Activated naive CD8-positive, alpha-beta T cell treated with anti-CD3 and anti-CD28 coated beads, Interleukin-2, amount 10 ng/mL, durations not matched to agents 7 days and 5 days (primary cell): ENCODE measurements around the gene SBNO2. TPM values are rescaled to one million over a fixed set of nuclear protein-coding genes. Genes with fewer than 3 reads are reported as not detected.
A peak's percentile ranks its signal among the peaks of the same experiment; 100 is the strongest.

Source experiments
- ATAC-seq: fragments of 150-1000 bp; cut with Tn5 transposase; one replicate; pipeline ENCODE4 v1.10.0; 2021; ENCODE audit warnings: low read depth, moderate library complexity
- POLR2A ChIA-PET: fragments of 350-600 bp; sonication (Branson Sonifier 250); formaldehyde crosslinking; loops from one replicate; lab custom pipeline; 2021; ENCODE audit warnings: antibody characterized with exemption; lab: Charles Lee
- DNase-seq: peaks from one replicate; pipeline ENCODE4 v3.0.0; 2021
- H3K27ac Mint-ChIP-seq: one replicate; pipeline ENCODE4 v1.8.0; 2022; ENCODE audit warnings: mild to moderate bottlenecking, mixed read lengths
- H3K27me3 Mint-ChIP-seq: one replicate; pipeline ENCODE4 v1.8.0; 2022; ENCODE audit warnings: mild to moderate bottlenecking, moderate library complexity, mixed read lengths
- H3K36me3 Mint-ChIP-seq: one replicate; pipeline ENCODE4 v1.8.0; 2021; ENCODE audit warnings: mild to moderate bottlenecking, mixed read lengths
- H3K4me1 Mint-ChIP-seq: one replicate; pipeline ENCODE4 v1.8.0; 2021; ENCODE audit warnings: mixed read lengths
- H3K4me3 Mint-ChIP-seq: one replicate; pipeline ENCODE4 v1.8.0; 2022; ENCODE audit warnings: mild to moderate bottlenecking, moderate library complexity, mixed read lengths
- H3K9me3 Mint-ChIP-seq: one replicate; pipeline ENCODE4 v1.8.0; 2021; ENCODE audit warnings: mixed read lengths
- total RNA-seq, 2 experiments: library from RNA; stranded (reverse); gene quantifications; one replicate each; pipeline ENCODE4 v1.2.3, GENCODE V29; 2021

Gene SBNO2
- total RNA-seq, 2 experiments from 2014 or later = 77.7 to 90.6 TPM

DNA sequence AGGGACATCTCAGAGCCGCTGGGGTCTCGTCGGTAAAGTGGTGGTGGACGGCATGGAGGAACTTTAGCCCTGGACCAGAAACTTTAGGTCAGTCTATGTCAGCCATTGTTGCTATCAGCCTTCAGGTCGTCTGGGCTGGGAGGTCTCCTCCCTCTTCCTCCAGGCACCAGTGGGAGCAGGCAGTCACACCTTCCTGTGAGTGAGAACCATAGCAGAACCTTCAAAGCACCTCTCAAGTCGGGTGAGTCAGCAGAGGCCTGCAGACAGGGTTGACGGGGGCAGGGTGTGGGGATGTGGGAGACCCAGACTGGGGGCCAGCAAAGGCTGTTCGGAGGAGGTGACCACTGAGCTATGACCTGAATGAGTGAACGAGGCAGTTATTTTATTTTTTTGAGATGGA lies 15.4 kb upstream of the SBNO2 start:
- H3K9me3 Mint-ChIP-seq = no peaks in the 10 kb centered on the region
- no peaks in the 10 kb centered on the region for H3K27me3 Mint-ChIP-seq
- ATAC-seq = peak; percentile 82
- H3K4me3 Mint-ChIP-seq = no peak overlapping the region
- peaks cover 16% of the 10 kb centered on the region for H3K4me1 Mint-ChIP-seq
- H3K27ac Mint-ChIP-seq = peak overlapping the region; percentile 71
- H3K36me3 Mint-ChIP-seq = no peaks in the 10 kb centered on the region
- POLR2A ChIA-PET = interaction anchor here (1.1 kb wide), 1 partner anchor 14 kb away, joined by 3 read pairs; no protein-coding TSS in a partner anchor
- DNase-seq = no peak

DNA sequence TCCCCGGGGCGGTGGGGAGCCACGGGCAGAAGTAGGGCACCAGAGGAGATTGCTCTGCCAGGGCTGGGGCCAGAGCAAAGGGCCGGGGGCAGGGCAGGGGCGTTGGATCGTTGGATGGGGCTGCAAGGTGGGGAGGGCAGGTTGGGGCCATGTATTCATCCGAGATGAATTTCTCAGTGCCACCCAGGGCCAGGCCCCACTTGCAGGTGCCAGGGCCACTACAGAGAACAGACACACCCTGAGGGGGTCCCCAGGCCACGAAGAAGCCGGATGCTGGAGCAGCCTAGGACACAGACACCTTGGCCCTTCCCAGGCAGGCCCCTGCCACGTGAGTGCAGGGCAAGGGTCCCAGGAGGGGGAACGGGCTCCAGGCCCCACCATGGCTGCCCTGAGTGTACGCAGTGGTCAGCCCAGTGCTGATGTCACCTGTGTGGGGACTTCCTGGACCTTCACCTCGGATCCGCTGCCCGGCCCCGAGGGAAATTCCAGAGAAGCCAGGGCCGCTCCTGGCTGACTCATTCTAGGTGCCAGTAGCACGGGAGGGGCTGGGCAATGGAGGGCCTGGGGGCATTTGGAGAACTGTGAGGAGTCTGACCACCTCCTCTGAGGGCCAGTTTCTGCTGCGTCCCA lies 9.6 kb upstream of the SBNO2 start:
- Mint-ChIP-seq H3K27ac (no peak overlapping the region), H3K4me3 (no peak overlapping the region), H3K4me1 (peaks cover 5% of the 10 kb centered on the region), H3K36me3 (no peaks in the 10 kb centered on the region), H3K27me3 (peaks cover 1% of the 10 kb centered on the region), H3K9me3 (no peaks in the 10 kb centered on the region)
- DNase-seq (no peak), ATAC-seq (no peak)
- POLR2A ChIA-PET = no interaction called here

DNA sequence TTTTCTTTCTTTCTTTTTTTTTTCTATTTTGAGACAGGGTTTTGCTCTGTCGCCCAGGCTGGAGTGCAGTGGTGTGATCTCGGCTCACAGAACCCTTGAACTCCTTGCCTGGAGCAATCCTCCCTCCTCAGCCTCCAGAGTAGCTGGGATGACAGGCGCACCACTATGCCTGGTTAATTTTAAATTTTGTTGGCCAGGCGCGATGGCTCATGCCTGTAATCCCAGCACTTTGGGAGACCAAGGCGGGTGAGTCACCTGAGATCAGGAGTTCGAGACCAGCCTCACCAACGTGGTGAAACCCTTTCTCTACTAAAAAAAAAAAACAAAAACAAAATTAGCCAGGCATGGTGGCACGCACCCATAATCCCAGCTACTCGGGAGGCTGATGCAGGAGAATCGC lies 8.7 kb upstream of the SBNO2 start:
- H3K9me3 Mint-ChIP-seq = no peaks in the 10 kb centered on the region
- H3K4me3 Mint-ChIP-seq = no peak overlapping the region
- POLR2A ChIA-PET = interaction anchor here (0.7 kb wide), 1 partner anchor 98 kb away, joined by 3 read pairs; no protein-coding TSS in a partner anchor
- DNase-seq (no peak), ATAC-seq (no peak)
- peaks cover 5% of the 10 kb centered on the region for H3K4me1 Mint-ChIP-seq
- no peaks in the 10 kb centered on the region for H3K36me3 Mint-ChIP-seq
- no peak overlapping the region for H3K27ac Mint-ChIP-seq
- H3K27me3 Mint-ChIP-seq = peaks cover 1% of the 10 kb centered on the region

DNA sequence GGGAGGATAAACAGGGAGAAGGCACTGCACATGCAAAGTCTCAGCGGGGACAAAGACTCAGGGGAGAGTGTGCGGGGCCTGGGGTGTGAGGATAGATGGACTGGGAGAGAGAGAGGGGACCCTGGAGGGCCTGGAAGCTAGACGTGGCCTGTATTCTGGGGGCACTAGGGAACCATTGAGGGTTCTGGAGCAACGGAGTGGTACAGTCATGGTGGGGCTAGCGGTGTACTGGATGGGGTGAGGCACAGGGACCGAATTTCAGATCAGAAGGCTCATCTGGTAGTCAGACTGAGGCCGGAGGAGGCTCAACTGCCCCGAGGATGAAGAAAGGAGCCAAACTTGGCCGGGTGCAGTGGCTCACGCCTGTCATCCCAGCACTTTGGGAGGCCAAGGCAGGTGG lies 8.0 kb upstream of the SBNO2 start:
- no peaks in the 10 kb centered on the region for H3K36me3 Mint-ChIP-seq
- POLR2A ChIA-PET = no interaction called here
- H3K9me3 Mint-ChIP-seq = no peaks in the 10 kb centered on the region

DNA sequence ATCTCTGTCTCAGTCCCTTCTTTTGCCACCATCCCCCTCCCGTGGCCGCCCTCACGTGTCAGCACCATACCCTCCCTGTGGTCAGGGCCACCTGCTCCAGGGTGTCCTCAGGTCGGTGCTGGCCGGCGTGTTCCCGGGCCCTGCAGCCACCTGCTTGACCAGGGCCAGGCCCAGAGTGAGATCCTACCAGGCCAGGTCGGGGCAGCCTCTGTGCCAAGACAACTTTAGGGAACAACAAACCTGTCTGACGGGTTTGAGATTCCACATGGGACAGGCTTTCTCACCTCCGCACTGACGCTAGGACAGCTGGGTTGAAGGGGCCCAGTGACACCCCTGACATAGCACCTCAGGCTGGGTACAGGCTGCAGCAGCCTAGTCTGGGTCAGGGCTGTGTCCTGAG lies 7.5 kb upstream of the SBNO2 start:
- DNase-seq = no peak
- no peaks in the 10 kb centered on the region for H3K36me3 Mint-ChIP-seq
- no peak overlapping the region for H3K27ac Mint-ChIP-seq
- no peak for ATAC-seq
- H3K4me1 Mint-ChIP-seq = peaks cover 7% of the 10 kb centered on the region
- no peaks in the 10 kb centered on the region for H3K9me3 Mint-ChIP-seq
- POLR2A ChIA-PET = interaction anchor here (0.6 kb wide), 1 partner anchor 14 kb away, joined by 3 read pairs; no protein-coding TSS in a partner anchor
- no peak overlapping the region for H3K4me3 Mint-ChIP-seq
- peaks cover 1% of the 10 kb centered on the region for H3K27me3 Mint-ChIP-seq

More for the DNA sequence above, 8.0 kb upstream of the SBNO2 start:
- Mint-ChIP-seq H3K4me1 (peaks cover 7% of the 10 kb centered on the region), H3K27ac (no peak overlapping the region), H3K27me3 (peaks cover 1% of the 10 kb centered on the region), H3K4me3 (no peak overlapping the region)
- ATAC-seq (no peak), DNase-seq (no peak)

DNA sequence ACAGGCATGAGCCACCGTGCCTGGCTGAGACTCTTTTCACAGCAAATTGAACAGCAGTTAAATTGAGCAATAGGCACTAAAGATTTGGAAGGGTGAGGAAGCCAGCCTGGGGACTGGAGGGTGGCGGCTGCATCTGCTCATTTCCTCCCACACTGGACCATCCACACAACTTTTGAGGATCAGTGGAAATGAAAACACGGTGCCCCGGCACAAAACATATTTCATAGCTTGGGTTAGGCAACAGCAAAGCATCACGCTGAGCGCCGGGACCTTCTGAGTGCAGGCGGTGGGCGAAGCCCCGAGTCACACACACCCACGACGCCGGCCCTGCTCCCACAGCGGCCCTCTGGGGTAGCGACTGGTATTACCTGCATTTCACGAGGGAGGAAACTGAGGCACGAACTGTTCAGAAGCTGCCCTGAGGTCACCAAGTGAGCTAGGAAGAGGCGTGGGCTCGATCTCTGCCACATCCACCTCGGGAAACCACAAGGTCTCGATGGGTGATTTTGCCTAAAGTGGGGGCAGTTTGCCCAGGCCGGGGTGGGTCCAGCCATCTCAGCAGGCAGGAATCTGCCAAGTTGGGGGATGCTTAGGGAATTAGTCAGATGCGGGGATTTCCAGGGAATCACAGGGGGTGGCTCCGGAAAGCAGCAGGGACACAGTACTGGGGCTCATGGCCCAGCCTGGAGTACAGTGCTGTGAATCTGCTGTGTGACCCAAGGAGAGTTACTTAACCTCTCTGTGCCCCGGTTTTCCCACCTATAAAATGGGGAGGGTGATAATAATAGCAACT lies 3.5 kb upstream of the SBNO2 start:
- Mint-ChIP-seq H3K9me3 (no peaks in the 10 kb centered on the region), H3K4me3 (no peak overlapping the region), H3K27me3 (peaks cover 1% of the 10 kb centered on the region), H3K4me1 (peaks cover 13% of the 10 kb centered on the region), H3K27ac (no peak overlapping the region), H3K36me3 (no peaks in the 10 kb centered on the region)
- POLR2A ChIA-PET = interaction anchor here (0.6 kb wide), 1 partner anchor 15 kb away, joined by 3 read pairs; no protein-coding TSS in a partner anchor
- ATAC-seq = no peak
- DNase-seq = no peak

DNA sequence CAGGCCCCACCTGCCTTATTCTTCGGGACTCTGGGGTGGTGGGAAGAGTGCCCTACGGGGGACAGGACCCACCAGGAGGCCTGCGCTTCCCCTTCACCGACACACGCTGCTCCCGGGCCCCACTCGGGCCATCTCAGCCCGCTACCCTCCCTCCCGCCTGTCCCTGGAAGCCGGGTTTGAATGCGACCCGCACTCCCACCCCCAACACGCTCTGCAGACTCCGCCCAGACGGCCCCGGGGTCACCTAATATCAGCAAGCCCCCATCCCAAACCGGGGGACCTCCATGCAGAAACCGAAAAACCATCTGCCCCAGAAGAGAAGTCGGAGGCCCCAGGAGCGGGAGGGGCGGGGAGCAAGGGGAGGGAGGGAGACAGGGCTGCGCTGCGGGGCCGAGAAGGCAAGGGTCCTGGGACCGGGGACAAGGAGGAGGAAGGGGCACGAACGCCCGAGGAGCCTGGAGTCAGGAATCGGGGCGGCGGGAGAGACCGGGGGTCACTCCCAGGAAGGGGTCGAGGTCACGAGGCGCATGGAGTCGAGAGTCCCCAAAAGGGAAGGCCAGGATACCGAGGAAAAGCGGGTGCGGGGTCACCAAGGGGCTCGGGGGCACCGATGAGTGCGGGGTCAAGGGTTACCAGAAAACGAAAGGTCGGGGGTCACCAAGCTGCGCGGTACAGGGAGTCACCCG lies 766 bp downstream of the SBNO2 start:
- H3K9me3 Mint-ChIP-seq = peaks cover 2% of the 10 kb centered on the region

DNA sequence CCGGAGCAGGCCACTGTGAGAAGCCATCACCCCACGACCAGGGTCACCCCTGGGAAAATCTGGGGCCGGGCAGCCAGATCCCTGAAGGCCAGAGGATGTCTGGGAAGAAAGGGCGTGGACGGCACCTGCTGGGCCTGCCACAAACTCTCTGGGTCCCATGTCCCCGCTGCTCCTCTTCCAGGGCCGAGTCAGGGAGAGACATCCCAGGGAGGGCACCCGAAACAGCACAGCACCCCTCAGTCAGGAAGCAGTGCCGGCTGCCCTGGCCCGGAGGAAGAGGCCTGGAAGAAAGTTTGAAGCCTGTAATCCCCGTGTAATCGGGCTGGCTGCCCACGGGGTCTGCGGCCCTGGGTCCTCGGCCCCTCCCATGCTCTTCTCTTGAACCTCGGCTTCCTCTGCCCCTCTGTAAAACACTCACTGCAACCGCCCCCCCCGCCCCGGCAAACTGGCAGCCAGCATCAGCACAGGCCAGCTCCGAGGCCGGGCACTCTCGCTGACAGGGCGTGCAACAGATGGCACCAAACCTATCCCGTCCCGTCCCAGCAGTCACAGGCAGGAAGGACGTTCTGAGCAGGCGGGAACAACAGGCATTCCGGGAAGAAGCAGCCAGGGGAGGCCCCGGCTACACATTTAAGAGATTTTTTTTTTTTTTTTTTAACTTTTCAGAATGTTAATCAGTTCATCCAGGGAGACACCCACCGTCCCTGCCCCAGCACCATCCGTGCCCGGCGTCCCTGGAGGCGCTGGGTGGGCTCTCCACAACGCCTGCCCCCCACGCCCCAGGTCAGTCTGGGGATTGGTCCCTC lies 1.5 kb downstream of the SBNO2 start:
- Mint-ChIP-seq H3K9me3 (peaks cover 2% of the 10 kb centered on the region), H3K4me3 (peak overlapping the region; percentile 92), H3K36me3 (peaks cover 8% of the 10 kb centered on the region), H3K27me3 (no peaks in the 10 kb centered on the region), H3K27ac (peak overlapping the region; percentile 58), H3K4me1 (peaks cover 17% of the 10 kb centered on the region)
- POLR2A ChIA-PET = no interaction called here
- ATAC-seq = no peak
- DNase-seq = no peak

More for the DNA sequence above, 766 bp downstream of the SBNO2 start:
- H3K4me3 Mint-ChIP-seq = peak overlapping the region; percentile 92
- POLR2A ChIA-PET = interaction anchor here (1.0 to 1.1 kb wide), 2 partner anchors 19 to 96 kb away, joined by 3 to 4 read pairs; partner anchors contain the start of gene CIRBP
- ATAC-seq (peak; percentile 43), DNase-seq (peak; percentile 52)
- H3K27ac Mint-ChIP-seq = peak overlapping the region; percentile 97
- peaks cover 19% of the 10 kb centered on the region for H3K4me1 Mint-ChIP-seq
- peaks cover 8% of the 10 kb centered on the region for H3K36me3 Mint-ChIP-seq
- no peaks in the 10 kb centered on the region for H3K27me3 Mint-ChIP-seq

DNA sequence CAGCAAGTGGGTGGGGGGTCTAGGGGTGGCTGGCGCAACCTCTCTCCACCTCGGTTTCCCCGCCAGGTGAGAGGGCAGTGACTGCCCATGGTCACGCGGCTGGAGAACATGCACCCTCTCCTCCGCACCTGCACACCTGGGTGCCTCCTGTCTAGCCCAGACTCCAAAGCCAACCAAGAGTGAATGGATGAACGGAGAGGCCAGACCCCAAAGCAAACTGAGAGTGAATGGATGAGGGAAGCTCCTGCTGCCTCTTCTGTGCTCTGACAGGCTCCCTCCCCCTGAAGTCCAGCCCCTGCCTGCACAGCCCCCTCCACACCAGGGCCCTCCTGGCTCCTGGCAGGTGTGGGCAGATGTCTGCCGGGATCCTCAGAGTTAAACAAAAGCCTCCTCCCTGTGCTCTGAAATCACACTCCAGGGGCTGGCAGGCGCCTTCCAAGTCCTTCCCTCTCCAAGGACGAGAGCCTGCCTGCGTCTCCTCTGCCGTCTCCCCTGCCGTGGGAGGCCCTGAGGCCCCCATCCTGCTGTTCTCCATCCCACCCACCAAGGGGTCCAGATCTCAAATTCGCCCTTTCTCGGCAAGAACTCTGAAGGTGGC lies 2.2 kb downstream of the SBNO2 start:
- peak overlapping the region; percentile 92 for H3K4me3 Mint-ChIP-seq
- H3K9me3 Mint-ChIP-seq = peaks cover 2% of the 10 kb centered on the region
- H3K36me3 Mint-ChIP-seq = peaks cover 9% of the 10 kb centered on the region
- POLR2A ChIA-PET = no interaction called here
- DNase-seq (no peak), ATAC-seq (no peak)
- H3K4me1 Mint-ChIP-seq = peaks cover 17% of the 10 kb centered on the region
- no peaks in the 10 kb centered on the region for H3K27me3 Mint-ChIP-seq
- H3K27ac Mint-ChIP-seq = no peak overlapping the region

DNA sequence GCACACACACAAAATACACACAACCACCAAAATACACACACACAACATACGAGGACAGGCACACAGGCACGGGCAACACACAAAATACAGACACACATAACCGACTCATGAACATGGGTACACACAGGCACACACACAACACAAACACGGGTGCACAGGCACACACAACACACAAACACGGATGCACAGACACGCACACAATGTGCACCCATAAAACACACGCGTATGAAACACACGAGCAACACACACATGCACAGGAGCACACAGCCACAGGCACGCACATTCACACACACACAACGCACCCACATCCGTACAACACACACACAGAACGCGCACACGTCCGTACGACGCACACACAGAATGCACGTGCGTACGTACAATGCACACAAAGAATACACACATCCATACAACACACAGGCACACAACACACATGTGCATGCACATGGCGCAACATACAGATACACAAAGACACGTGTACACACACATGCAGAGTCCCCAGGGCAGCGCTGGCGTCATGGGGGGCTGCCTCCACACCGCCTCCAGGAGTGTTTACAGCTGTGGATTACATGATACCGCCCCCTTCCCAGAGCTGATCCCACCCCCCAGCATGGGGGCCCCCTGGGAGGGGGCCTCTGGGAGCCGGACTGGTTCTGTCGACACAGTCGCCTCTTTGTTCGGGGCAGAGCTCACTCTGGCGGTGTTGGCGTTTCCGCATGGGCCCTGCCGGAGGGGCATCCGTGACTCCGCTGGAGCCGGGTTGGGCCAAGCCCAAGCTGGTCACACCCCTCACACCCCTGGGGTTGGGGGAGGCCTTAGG lies 2.9 kb downstream of the SBNO2 start:
- H3K27ac Mint-ChIP-seq = peak overlapping the region; percentile 67
- ATAC-seq = no peak
- POLR2A ChIA-PET = no interaction called here
- H3K4me3 Mint-ChIP-seq = no peak overlapping the region
- peaks cover 2% of the 10 kb centered on the region for H3K9me3 Mint-ChIP-seq
- DNase-seq = no peak
- no peaks in the 10 kb centered on the region for H3K27me3 Mint-ChIP-seq
- H3K36me3 Mint-ChIP-seq = peaks cover 12% of the 10 kb centered on the region
- peaks cover 17% of the 10 kb centered on the region for H3K4me1 Mint-ChIP-seq

DNA sequence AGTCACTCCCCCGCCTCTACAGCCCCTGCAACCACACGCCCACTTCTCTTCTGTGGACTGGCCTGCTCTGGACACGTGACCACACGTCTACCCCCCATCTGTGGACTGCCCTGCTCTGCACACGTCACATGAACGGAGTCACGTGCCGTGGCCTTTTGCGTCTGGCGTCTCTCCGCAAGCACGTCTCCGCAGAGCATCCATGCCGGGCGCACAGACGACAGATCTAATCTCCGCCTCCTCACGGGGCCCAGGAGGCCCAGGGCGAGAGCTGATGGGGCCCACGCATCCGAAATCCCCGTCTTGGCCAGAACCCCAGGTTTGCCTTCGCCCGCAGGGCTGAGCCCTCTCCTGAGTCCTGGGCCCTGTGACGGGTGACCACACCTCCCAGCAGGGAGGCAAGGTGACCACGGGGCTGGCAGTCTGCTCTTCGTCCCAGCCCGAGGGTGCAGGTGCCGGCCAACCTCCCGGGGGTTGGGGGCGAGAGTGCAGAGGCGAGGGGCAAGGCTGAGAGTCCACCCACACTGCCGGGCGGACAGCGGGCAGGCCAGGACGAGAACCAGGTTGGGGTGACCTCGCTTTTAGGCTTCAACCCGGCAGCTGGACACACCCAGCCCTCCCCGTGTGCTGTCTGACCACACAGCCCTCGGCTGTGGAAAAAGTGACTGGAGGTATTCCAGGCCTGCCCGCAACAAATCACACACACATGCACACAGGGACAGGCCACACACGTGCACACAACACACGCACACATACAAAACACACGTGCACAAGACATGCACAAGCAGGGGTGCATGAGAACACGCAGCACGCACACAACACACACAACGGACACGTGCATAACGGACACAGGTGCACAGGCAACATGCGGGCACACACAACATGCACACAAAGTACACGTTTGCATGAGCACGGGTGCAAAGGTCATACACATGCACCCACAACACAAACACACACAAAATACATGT lies 3.9 kb downstream of the SBNO2 start:
- H3K9me3 Mint-ChIP-seq = peaks cover 2% of the 10 kb centered on the region
- no peak for ATAC-seq
- H3K4me1 Mint-ChIP-seq = peaks cover 17% of the 10 kb centered on the region
- peak overlapping the region; percentile 13 for H3K27ac Mint-ChIP-seq
- peaks cover 15% of the 10 kb centered on the region for H3K36me3 Mint-ChIP-seq
- no peak overlapping the region for H3K4me3 Mint-ChIP-seq
- POLR2A ChIA-PET = no interaction called here
- DNase-seq = no peak
- no peaks in the 10 kb centered on the region for H3K27me3 Mint-ChIP-seq
